OCI-LY7 (cell line): ENCODE results near the gene IL25.

ENCODE experiments used
- CTCF ChIP-seq: fragments of 200-600 bp; sonication (generic); conservative IDR thresholded peaks from 2 replicates; pipeline ENCODE4 v1.5.1; 2014; ENCODE audit warnings: mild to moderate bottlenecking, antibody characterized with exemption, low read length, moderate library complexity, mixed read lengths
- EZH2phosphoT487 ChIP-seq: fragments of 200-600 bp; sonication (generic); IDR thresholded peaks from 2 replicates; pipeline ENCODE4 v1.6.1; 2018; ENCODE audit warnings: low read depth, borderline replicate concordance, mild to moderate bottlenecking, mixed run types, antibody characterized with exemption, low read length, moderate library complexity, mixed read lengths

- TF ChIP-seq EZH2phosphoT487 (no peak), CTCF (no peak)
Observed at GRCh38 chr14:23396781-23397407, 24.3 kb downstream of the IL25 start.
